Ovary (tissue), 3 donors: ENCODE measurements around the gene TTLL12.

ENCODE experiments used
- EP300 ChIP-seq: sonication (generic); formaldehyde crosslinking; IDR thresholded peaks from one replicate; pipeline ENCODE4 v1.6.1; 2017; ENCODE audit warnings: antibody characterized with exemption
- POLR2A ChIP-seq: fragments of 450-650 bp; IDR thresholded peaks from one replicate; pipeline ENCODE4 v1.6.1; 2017; ENCODE audit warnings: antibody characterized with exemption, mild to moderate bottlenecking, moderate library complexity
- TF ChIP-seq, protein P1 (sequence below), 3 donors: fragments of 450-650 bp in 2 of 3; fragments of 200-600 bp in 1 of 3; IDR thresholded peaks; one replicate each; pipeline versions ENCODE4 v1.5.1 to v1.8.0; 2016 to 2022; ENCODE audit warnings: antibody characterized with exemption in 3 of 3, mild to moderate bottlenecking in 1 of 3
- donor health status: DM: no; HTN: no; CAD: no.

DNA sequence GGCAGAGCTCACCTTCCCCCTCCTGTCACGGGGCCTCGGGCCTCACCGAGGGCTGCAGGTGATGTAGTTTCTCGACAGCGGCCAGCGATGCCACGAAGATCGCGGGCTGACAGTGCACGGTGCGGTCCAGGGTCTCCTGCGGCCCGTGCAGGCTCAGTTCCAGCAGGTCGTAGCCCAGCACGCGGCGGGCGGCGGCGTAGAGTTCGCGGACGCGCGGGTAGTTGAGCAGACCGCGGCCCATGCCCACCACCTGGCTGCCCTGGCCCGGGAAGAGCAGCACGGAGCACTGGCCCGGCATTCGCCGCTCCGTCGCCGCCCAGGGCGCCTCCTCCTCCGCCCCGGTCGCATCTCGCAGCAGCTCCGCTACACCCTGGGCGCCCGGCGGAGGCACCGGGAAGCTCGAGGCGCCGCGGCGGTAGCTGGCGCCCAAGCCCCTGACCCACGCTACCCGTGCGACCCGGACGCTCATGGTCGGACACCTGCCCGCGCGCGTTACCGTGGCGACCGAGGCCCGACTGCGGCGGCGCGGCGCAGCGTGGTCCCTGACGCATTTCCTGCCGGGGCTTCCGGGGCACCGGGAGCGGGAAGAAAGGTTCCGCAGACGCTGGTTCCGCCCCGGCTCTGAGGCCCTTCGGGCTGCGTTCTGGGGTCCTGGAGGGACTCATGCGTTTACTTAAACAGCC lies 43.9 kb downstream of the TTLL12 start, which contains the start of gene MCAT:
- TF ChIP-seq, protein P1, sequence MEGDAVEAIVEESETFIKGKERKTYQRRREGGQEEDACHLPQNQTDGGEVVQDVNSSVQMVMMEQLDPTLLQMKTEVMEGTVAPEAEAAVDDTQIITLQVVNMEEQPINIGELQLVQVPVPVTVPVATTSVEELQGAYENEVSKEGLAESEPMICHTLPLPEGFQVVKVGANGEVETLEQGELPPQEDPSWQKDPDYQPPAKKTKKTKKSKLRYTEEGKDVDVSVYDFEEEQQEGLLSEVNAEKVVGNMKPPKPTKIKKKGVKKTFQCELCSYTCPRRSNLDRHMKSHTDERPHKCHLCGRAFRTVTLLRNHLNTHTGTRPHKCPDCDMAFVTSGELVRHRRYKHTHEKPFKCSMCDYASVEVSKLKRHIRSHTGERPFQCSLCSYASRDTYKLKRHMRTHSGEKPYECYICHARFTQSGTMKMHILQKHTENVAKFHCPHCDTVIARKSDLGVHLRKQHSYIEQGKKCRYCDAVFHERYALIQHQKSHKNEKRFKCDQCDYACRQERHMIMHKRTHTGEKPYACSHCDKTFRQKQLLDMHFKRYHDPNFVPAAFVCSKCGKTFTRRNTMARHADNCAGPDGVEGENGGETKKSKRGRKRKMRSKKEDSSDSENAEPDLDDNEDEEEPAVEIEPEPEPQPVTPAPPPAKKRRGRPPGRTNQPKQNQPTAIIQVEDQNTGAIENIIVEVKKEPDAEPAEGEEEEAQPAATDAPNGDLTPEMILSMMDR (IDR thresholded peaks at IDR 0.05) = peak in 1 of 3 donors; percentile 33
- TF ChIP-seq POLR2A = peak; percentile 56
- TF ChIP-seq EP300 = no peak
